GM12878 (cell line): ENCODE data around the gene C2. TPM values are rescaled to one million over a fixed set of nuclear protein-coding genes. Genes with fewer than 3 reads are reported as not detected.

Experiments
- ATAC-seq: fragments of 200-7000 bp; cut with Tn5 transposase; 3 replicates; pipeline ENCODE4 v1.9.1; 2020; ENCODE audit warnings: mild to moderate bottlenecking, moderate library complexity
- BruUV-seq: library from RNA; stranded (reverse); fragments of 400-500 nt; replicated peaks from 2 replicates; lab custom pipeline; 2021; lab: Mats Ljungman, UMichigan
- CTCF ChIA-PET: fragments of 300-600 bp; sonication (Branson Sonifier 250); formaldehyde crosslinking; extraction: SDS; loops from one replicate; lab custom pipeline; 2021; ENCODE audit warnings: inconsistent platforms; lab: Yijun Ruan, JAX
- POLR2A ChIA-PET: fragments of 350-600 bp; formaldehyde crosslinking; extraction: SDS; loops from one replicate; lab custom pipeline; 2021; ENCODE audit warnings: inconsistent platforms; lab: Charles Lee
- RAD21 ChIA-PET: fragments of 300-600 bp; sonication (Branson Sonifier 250); formaldehyde crosslinking; loops from one replicate; lab custom pipeline; 2023; ENCODE audit warnings: antibody characterized with exemption; ENCODE audit not compliant: unreplicated experiment; lab: Charles Lee
- SMC1A ChIA-PET: fragments of 300-600 bp; sonication (Branson Sonifier 250); formaldehyde crosslinking; loops from one replicate; lab custom pipeline; 2023; ENCODE audit not compliant: unreplicated experiment, uncharacterized antibody; lab: Charles Lee
- DNase-seq: peaks from one replicate; pipeline ENCODE4 v3.0.0-alpha.2; 2011; ENCODE audit warnings: low read depth, low spot score
- FAIRE-seq: peaks from 3 replicates; lab custom pipeline; 2011; peaks lifted over from hg19 to GRCh38; lab: Jason Lieb, UNC
- H2AFZ ChIP-seq: 2 replicates; pipeline ENCODE4 v1.6.0; 2011; ENCODE audit warnings: low read depth, low read length, control low read depth; ENCODE audit not compliant: control insufficient read depth
- H3K27ac ChIP-seq: 2 replicates; pipeline ENCODE4 v1.5.1; 2011; ENCODE audit warnings: control low read depth; ENCODE audit not compliant: control insufficient read depth, insufficient read depth
- H3K27me3 ChIP-seq, 2 experiments: replicated peaks in 1 of 2; 2 replicates each; pipeline versions ENCODE4 v1.6.0 to v1.6.1; 2011; ENCODE audit warnings: low read length in 1 of 2; ENCODE audit not compliant: control insufficient read depth in 2 of 2, insufficient read depth in 2 of 2
- H3K36me3 ChIP-seq, 2 experiments: 2 replicates each; pipeline ENCODE4 v1.5.1; 2011; ENCODE audit warnings: low read length in 1 of 2; ENCODE audit not compliant: control insufficient read depth in 2 of 2, insufficient read depth in 2 of 2
- H3K4me1 ChIP-seq: 2 replicates; pipeline ENCODE4 v1.6.1; 2011; ENCODE audit warnings: mild to moderate bottlenecking, low read length, moderate library complexity, mixed read lengths; ENCODE audit not compliant: control insufficient read depth, insufficient read depth
- H3K4me2 ChIP-seq: 2 replicates; pipeline ENCODE4 v1.6.0; 2011; ENCODE audit warnings: control low read depth; ENCODE audit not compliant: control insufficient read depth, insufficient read depth
- H3K4me3 ChIP-seq: fragments of 200-600 bp; sonication (generic); 2 replicates; pipeline ENCODE4 v1.5.1; 2016
- H3K79me2 ChIP-seq: 2 replicates; pipeline ENCODE4 v1.6.0; 2011; ENCODE audit warnings: low read length; ENCODE audit not compliant: control insufficient read depth, insufficient read depth
- H3K9ac ChIP-seq: 2 replicates; pipeline ENCODE4 v1.8.0; 2011; ENCODE audit warnings: low read length, control low read depth, mixed read lengths; ENCODE audit not compliant: control insufficient read depth, insufficient read depth
- H3K9me3 ChIP-seq: replicated peaks from 3 replicates; pipeline ENCODE4 v1.5.1; 2011; ENCODE audit warnings: mild to moderate bottlenecking, low read length; ENCODE audit not compliant: control insufficient read depth, insufficient read depth
- H4K20me1 ChIP-seq: 2 replicates; pipeline ENCODE4 v1.6.0; 2011; ENCODE audit not compliant: control insufficient read depth, insufficient read depth
- DPF2 ChIP-seq: fragments of 450-650 bp; IDR thresholded peaks from 2 replicates; pipeline ENCODE4 v1.6.1; 2017; ENCODE audit warnings: mild to moderate bottlenecking
- ELK1 ChIP-seq: IDR thresholded peaks from 2 replicates; pipeline ENCODE4 v1.6.1; 2012; ENCODE audit warnings: low read depth, low read length, improper control_type of control experiment
- GATAD2B ChIP-seq: fragments of 450-650 bp; conservative IDR thresholded peaks from 2 replicates; pipeline ENCODE4 v1.6.1; 2017; ENCODE audit warnings: low read depth, mild to moderate bottlenecking, moderate library complexity
- HDGF ChIP-seq: fragments of 450-650 bp; IDR thresholded peaks from 2 replicates; pipeline ENCODE4 v1.6.1; 2016; ENCODE audit warnings: antibody characterized with exemption
- KLF5 ChIP-seq: fragments of 450-650 bp; IDR thresholded peaks from 2 replicates; pipeline ENCODE4 v1.6.1; 2014; ENCODE audit warnings: mild to moderate bottlenecking; ENCODE audit not compliant: partially characterized antibody
- NFYA ChIP-seq: IDR thresholded peaks from 2 replicates; pipeline ENCODE4 v1.6.1; 2011; ENCODE audit warnings: low read depth, mild to moderate bottlenecking, low read length, improper control_type of control experiment, borderline replicate concordance
- NFYB ChIP-seq: IDR thresholded peaks from 2 replicates; pipeline ENCODE4 v1.6.1; 2011; ENCODE audit warnings: low read depth, mild to moderate bottlenecking, low read length, improper control_type of control experiment, moderate library complexity; ENCODE audit not compliant: insufficient read depth
- SIX5 ChIP-seq: IDR thresholded peaks from 2 replicates; pipeline ENCODE4 v1.6.1; 2011; ENCODE audit warnings: mild to moderate bottlenecking, low read depth, low read length, moderate library complexity; ENCODE audit not compliant: severe bottlenecking
- SPI1 ChIP-seq: IDR thresholded peaks from 2 replicates; pipeline ENCODE4 v1.6.1; 2011; ENCODE audit warnings: low read depth, mild to moderate bottlenecking, low read length, moderate library complexity, borderline replicate concordance; ENCODE audit not compliant: insufficient read depth
- YY1 ChIP-seq: IDR thresholded peaks from 2 replicates; pipeline ENCODE4 v1.6.1; 2011; ENCODE audit warnings: low read depth, mild to moderate bottlenecking, low read length
- ZBTB4 ChIP-seq: fragments of 450-650 bp; formaldehyde crosslinking; IDR thresholded peaks from 2 replicates; pipeline ENCODE4 v1.4.0; 2022; ENCODE audit warnings: mild to moderate bottlenecking, moderate library complexity
- ZNF24 ChIP-seq: fragments of 450-650 bp; IDR thresholded peaks from 2 replicates; pipeline ENCODE4 v1.6.1; 2017; ENCODE audit warnings: antibody characterized with exemption, mild to moderate bottlenecking
- ZSCAN29 ChIP-seq: fragments of 450-650 bp; IDR thresholded peaks from 2 replicates; pipeline ENCODE4 v1.6.1; 2017; ENCODE audit warnings: mild to moderate bottlenecking, moderate library complexity
- WGBS: methylation state at CpG from one replicate; pipeline ENCODE4 v1.1.6; 2016; ENCODE audit warnings: low lambda C conversion rate; ENCODE audit not compliant: insufficient replicate concordance, insufficient coverage; ENCODE audit errors: missing lambda C conversion rate; 5-methylcytosine and 5-hydroxymethylcytosine counted together
- in situ Hi-C: fragments of 300-500 bp; cut with MboI; formaldehyde crosslinking; loops from 9 replicates; pipeline ENCODE4 v1.14.3; 2018; ENCODE audit warnings: mixed read lengths
- intact Hi-C: fragments of 100-400 bp; cut with micrococcal nuclease; formaldehyde crosslinking; loops from one replicate; pipeline ENCODE4 v1.14.2; 2022; ENCODE audit not compliant: unreplicated experiment
- polyA plus RNA-seq, 11 experiments: library from polyadenylated mRNA; depleted of rRNA in 4 of 11; unstranded in 6 of 11; stranded (reverse) in 5 of 11; fragments of >200 nt; fragmentation: Nextera tagmentation in 4 of 11; fragmentation: Illumina TruSeq in 1 of 11; extraction: Ambion mirVana in 4 of 11; extraction: Trizol in 1 of 11; gene quantifications; 1 replicate in 1 of 11; 2 replicates in 10 of 11; pipeline versions ENCODE4 v1.2.1 to v1.2.3, GENCODE V29; 2011 to 2016; ENCODE audit warnings: inconsistent platforms in 2 of 11, missing spikeins in 2 of 11, low read depth in 1 of 11
- total RNA-seq, 4 experiments: library from RNA; depleted of rRNA in 3 of 4; stranded (reverse); fragments of >200 nt in 3 of 4; fragmentation: Illumina TruSeq in 1 of 4; extraction: Trizol in 1 of 4; gene quantifications; 2 replicates each; pipeline versions ENCODE4 v1.2.1 to v1.2.3, GENCODE V29; 2013 to 2021
- TF ChIP-seq, protein P1 (sequence below): fragments of 450-650 bp; IDR thresholded peaks from 2 replicates; pipeline ENCODE4 v1.6.1; 2017; ENCODE audit warnings: mild to moderate bottlenecking

The C2 gene
- total and polyA plus RNA-seq, 10 of the 15 experiments (the other 5 are each of a cell fraction or from before 2014, with no cell fraction given), result 0.06 to 0.97 (median 0.21) TPM; not detected in 5

DNA sequence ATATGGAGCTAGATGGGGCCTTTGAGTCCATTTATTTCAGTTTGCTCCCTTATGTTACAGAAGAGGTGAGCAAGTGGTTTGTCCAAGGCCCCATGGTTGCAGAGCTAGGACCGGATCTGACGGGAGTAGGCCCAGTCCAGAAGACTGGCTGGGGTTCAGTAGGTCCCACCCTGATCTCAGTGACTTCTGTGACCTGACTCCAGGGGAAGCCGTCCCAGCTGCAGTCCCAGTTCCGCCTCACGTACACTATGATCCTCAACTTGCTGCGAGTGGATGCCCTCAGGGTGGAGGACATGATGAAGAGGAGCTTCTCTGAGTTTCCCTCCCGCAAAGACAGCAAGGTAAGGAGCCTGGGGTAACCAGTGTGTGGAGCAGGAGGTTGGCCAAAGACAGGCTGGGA is 39.0 kb downstream of the C2 start (continued):
- TF ChIP-seq ZSCAN29 (no peak), YY1 (no peak)

DNA sequence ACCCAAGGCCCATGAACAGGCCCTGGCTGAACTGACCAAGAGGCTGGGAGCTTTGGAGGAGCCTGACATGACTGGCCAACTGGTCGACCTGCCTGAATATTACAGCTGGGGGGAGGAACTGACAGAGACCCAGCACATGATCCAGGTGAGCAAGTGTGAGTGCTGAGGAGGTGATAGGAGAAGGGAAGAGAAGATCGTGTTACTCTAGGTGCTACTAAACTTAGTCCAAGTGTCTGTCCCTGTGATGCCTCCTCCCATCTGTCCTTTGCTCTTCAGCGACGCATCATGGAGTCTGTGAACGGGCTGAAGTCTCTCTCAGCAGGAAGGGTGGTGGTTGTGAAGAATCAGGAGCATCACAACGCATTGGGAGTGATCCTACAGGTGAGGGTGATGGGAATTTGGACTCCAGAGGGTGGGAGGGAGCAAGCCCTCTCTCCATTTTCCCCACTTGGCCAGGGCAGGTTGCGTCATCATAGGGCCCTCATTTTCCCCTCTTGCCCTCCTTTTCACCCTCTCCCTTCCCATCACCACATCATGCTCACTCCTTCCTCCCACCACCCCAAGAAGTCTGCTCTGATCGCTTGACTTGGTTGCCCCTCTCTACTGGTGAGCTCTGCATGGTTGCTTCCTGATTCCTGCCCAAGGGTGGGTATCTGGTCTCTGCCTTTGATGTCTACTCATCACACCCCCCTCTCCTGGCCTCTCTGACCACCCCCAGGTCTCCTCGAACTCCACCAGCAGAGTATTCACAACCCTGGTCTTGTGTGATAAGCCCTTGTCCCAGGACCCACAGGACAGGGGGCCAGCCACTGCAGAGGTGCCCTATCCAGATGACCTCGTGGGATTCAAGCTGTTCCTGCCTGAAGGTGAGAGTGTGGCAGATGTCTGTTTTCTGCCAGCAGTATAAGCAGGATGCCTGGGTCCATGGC is 39.7 kb downstream of the C2 start:
- Histone ChIP-seq H3K36me3 (peaks cover 23 to 24% of the 10 kb centered on the region in 2 experiments), H3K27me3 (no peaks in the 10 kb centered on the region), H3K79me2 (peaks cover 14% of the 10 kb centered on the region), H3K4me3 (no peak overlapping the region), H3K4me1 (peaks cover 9% of the 10 kb centered on the region; the same call in 1 of the 2 replicates), H3K27ac (no peak overlapping the region), H3K9ac (no peak overlapping the region), H3K4me2 (no peak overlapping the region), H4K20me1 (no peaks in the 10 kb centered on the region), H3K9me3 (no peaks in the 10 kb centered on the region), H2AFZ (no peak overlapping the region)
- POLR2A ChIA-PET, result no interaction called here
- CTCF ChIA-PET, result interaction anchor here (1.3 kb wide), 1 partner anchor 15 kb away, joined by 4 read pairs; no protein-coding TSS in a partner anchor
- intact Hi-C loops (no loop called here), in situ Hi-C loops (no loop called here)
- no TSS peak for BruUV-seq
- SMC1A ChIA-PET, result no interaction called here
- FAIRE-seq (no peak), DNase-seq (no peak), ATAC-seq (no peak)
- WGBS, result 71% methylated on average over 9 of the region's 10 CpGs
- RAD21 ChIA-PET, result no interaction called here
- TF ChIP-seq SPI1 (no peak), NFYB (no peak), NFYA (no peak), ZBTB4 (no peak), ZNF24 (no peak), GATAD2B (no peak), ELK1 (no peak), KLF5 (no peak), SIX5 (no peak), HDGF (no peak), DPF2 (no peak)
- TF ChIP-seq, protein P1, sequence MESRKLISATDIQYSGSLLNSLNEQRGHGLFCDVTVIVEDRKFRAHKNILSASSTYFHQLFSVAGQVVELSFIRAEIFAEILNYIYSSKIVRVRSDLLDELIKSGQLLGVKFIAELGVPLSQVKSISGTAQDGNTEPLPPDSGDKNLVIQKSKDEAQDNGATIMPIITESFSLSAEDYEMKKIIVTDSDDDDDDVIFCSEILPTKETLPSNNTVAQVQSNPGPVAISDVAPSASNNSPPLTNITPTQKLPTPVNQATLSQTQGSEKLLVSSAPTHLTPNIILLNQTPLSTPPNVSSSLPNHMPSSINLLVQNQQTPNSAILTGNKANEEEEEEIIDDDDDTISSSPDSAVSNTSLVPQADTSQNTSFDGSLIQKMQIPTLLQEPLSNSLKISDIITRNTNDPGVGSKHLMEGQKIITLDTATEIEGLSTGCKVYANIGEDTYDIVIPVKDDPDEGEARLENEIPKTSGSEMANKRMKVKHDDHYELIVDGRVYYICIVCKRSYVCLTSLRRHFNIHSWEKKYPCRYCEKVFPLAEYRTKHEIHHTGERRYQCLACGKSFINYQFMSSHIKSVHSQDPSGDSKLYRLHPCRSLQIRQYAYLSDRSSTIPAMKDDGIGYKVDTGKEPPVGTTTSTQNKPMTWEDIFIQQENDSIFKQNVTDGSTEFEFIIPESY, result no peak
